H9 (cell line): ENCODE data around the gene ERC1. TPM values are rescaled to one million over a fixed set of nuclear protein-coding genes. Genes with fewer than 3 reads are reported as not detected.

ENCODE experiments used
- DNase-seq: peaks from one replicate; pipeline ENCODE4 v3.0.0-alpha.2; 2017
- H2AFZ ChIP-seq: one replicate; pipeline ENCODE4 v1.6.1; 2013; ENCODE audit warnings: mild to moderate bottlenecking, low read length, control low read depth, moderate library complexity
- H2AK5ac ChIP-seq: 2 replicates; pipeline ENCODE4 v1.6.1; 2013; ENCODE audit warnings: low read length, control low read depth, mixed read lengths; ENCODE audit not compliant: insufficient read length
- H2BK120ac ChIP-seq: one replicate; pipeline ENCODE4 v1.6.1; 2013; ENCODE audit warnings: low read depth, mild to moderate bottlenecking, low read length, control low read depth, inconsistent platforms; ENCODE audit not compliant: poor library complexity, severe bottlenecking
- H2BK12ac ChIP-seq: 2 replicates; pipeline ENCODE4 v1.6.1; 2013; ENCODE audit warnings: low read length, control low read depth, mixed read lengths, low read depth; ENCODE audit not compliant: insufficient read length
- H2BK15ac ChIP-seq: 2 replicates; pipeline ENCODE4 v1.6.1; 2013; ENCODE audit warnings: low read depth, low read length, control low read depth
- H2BK20ac ChIP-seq: one replicate; pipeline ENCODE4 v1.6.1; 2013; ENCODE audit warnings: low read depth, mild to moderate bottlenecking, low read length, control low read depth, inconsistent platforms; ENCODE audit not compliant: poor library complexity, severe bottlenecking
- H2BK5ac ChIP-seq: 2 replicates; pipeline ENCODE4 v1.6.1; 2013; ENCODE audit warnings: low read length, control low read depth, mixed read lengths; ENCODE audit not compliant: insufficient read length
- H3K14ac ChIP-seq: 2 replicates; pipeline ENCODE4 v1.6.1; 2013; ENCODE audit warnings: low read length, control low read depth; ENCODE audit not compliant: insufficient read depth
- H3K18ac ChIP-seq: 2 replicates; pipeline ENCODE4 v1.6.1; 2013; ENCODE audit warnings: low read depth, mild to moderate bottlenecking, mixed read lengths, low read length, control low read depth; ENCODE audit not compliant: insufficient read length
- H3K23ac ChIP-seq: 2 replicates; pipeline ENCODE4 v1.6.1; 2013; ENCODE audit warnings: low read length, control low read depth, mixed read lengths, low read depth; ENCODE audit not compliant: insufficient read length
- H3K23me2 ChIP-seq: 2 replicates; pipeline ENCODE4 v1.6.1; 2013; ENCODE audit warnings: low read depth, mild to moderate bottlenecking, mixed read lengths, low read length, control low read depth; ENCODE audit not compliant: insufficient read length, poor library complexity, severe bottlenecking
- H3K27ac ChIP-seq: 2 replicates; pipeline ENCODE4 v1.5.1; 2013; ENCODE audit warnings: low read length, control low read depth, mixed read lengths, low read depth; ENCODE audit not compliant: insufficient read length
- H3K27me3 ChIP-seq: 2 replicates; pipeline ENCODE4 v1.6.1; 2013; ENCODE audit warnings: low read length, control low read depth, inconsistent platforms; ENCODE audit not compliant: insufficient read depth
- H3K4ac ChIP-seq: 2 replicates; pipeline ENCODE4 v1.6.1; 2013; ENCODE audit warnings: low read depth, mild to moderate bottlenecking, control low read depth, inconsistent platforms, low read length, moderate library complexity
- H3K4me1 ChIP-seq: 2 replicates; pipeline ENCODE4 v1.6.1; 2013; ENCODE audit warnings: low read length, control low read depth, inconsistent platforms; ENCODE audit not compliant: insufficient read depth
- H3K4me2 ChIP-seq: 2 replicates; pipeline ENCODE4 v1.6.1; 2013; ENCODE audit warnings: low read length, control low read depth, mixed read lengths; ENCODE audit not compliant: insufficient read length, insufficient read depth
- H3K56ac ChIP-seq: 2 replicates; pipeline ENCODE4 v1.6.1; 2013; ENCODE audit warnings: low read depth, mild to moderate bottlenecking, mixed read lengths, low read length, control low read depth; ENCODE audit not compliant: insufficient read length
- H3K79me1 ChIP-seq: 2 replicates; pipeline ENCODE4 v1.6.1; 2013; ENCODE audit warnings: low read depth, mild to moderate bottlenecking, moderate library complexity, low read length, control low read depth, inconsistent platforms; ENCODE audit not compliant: insufficient read depth, poor library complexity, severe bottlenecking
- H3K79me2 ChIP-seq: 2 replicates; pipeline ENCODE4 v1.6.1; 2013; ENCODE audit warnings: low read length, control low read depth, inconsistent platforms; ENCODE audit not compliant: insufficient read depth
- H3K9ac ChIP-seq: 2 replicates; pipeline ENCODE4 v1.6.1; 2013; ENCODE audit warnings: low read length, control low read depth, mixed read lengths; ENCODE audit not compliant: insufficient read length; ENCODE audit errors: extremely low read depth
- H3K9me3 ChIP-seq: one replicate; pipeline ENCODE4 v1.6.1; 2013; ENCODE audit warnings: low read depth, low read length, inconsistent platforms; ENCODE audit not compliant: control insufficient read depth
- H3T11ph ChIP-seq: one replicate; pipeline ENCODE4 v1.6.1; 2013; ENCODE audit warnings: mild to moderate bottlenecking, low read length, control low read depth, inconsistent platforms
- H4K20me1 ChIP-seq: one replicate; pipeline ENCODE4 v1.6.1; 2013; ENCODE audit not compliant: control insufficient read depth, insufficient read length, insufficient read depth
- H4K5ac ChIP-seq: 2 replicates; pipeline ENCODE4 v1.6.1; 2013; ENCODE audit warnings: low read depth, mild to moderate bottlenecking, mixed read lengths, low read length, control low read depth; ENCODE audit not compliant: insufficient read length
- H4K8ac ChIP-seq: replicated peaks from 2 replicates; pipeline ENCODE4 v1.6.1; 2013; ENCODE audit warnings: low read length, control low read depth, mixed read lengths, low read depth; ENCODE audit not compliant: insufficient read length
- H4K91ac ChIP-seq: 2 replicates; pipeline ENCODE4 v1.6.1; 2013; ENCODE audit warnings: low read depth, mild to moderate bottlenecking, moderate library complexity, mixed read lengths, low read length, control low read depth; ENCODE audit not compliant: insufficient read length
- H3K27ac Mint-ChIP-seq, 3 experiments: 2 replicates in 2 of 3; 3 replicates in 1 of 3; pipeline ENCODE4 v1.8.0; 2020 to 2021; ENCODE audit warnings: mixed read lengths in 3 of 3, mild to moderate bottlenecking in 1 of 3, moderate library complexity in 1 of 3
- H3K27me3 Mint-ChIP-seq: 2 replicates; pipeline ENCODE4 v1.8.0; 2021; ENCODE audit warnings: low read depth, mild to moderate bottlenecking, moderate library complexity, mixed read lengths
- H3K36me3 Mint-ChIP-seq, 3 experiments: 2 replicates in 2 of 3; 3 replicates in 1 of 3; pipeline ENCODE4 v1.8.0; 2020 to 2021; ENCODE audit warnings: low read depth in 3 of 3, mixed read lengths in 3 of 3; ENCODE audit not compliant: insufficient read depth in 1 of 3
- H3K4me1 Mint-ChIP-seq, 2 experiments: 2 replicates each; pipeline ENCODE4 v1.8.0; 2020; ENCODE audit warnings: mixed read lengths in 2 of 2
- H3K4me3 Mint-ChIP-seq, 2 experiments: 2 replicates in 1 of 2; 3 replicates in 1 of 2; pipeline ENCODE4 v1.8.0; 2020 to 2021; ENCODE audit warnings: mild to moderate bottlenecking in 2 of 2, mixed read lengths in 2 of 2, moderate library complexity in 1 of 2
- H3K9me3 Mint-ChIP-seq, 2 experiments: 2 replicates in 1 of 2; 3 replicates in 1 of 2; pipeline ENCODE4 v1.8.0; 2020; ENCODE audit warnings: mild to moderate bottlenecking in 2 of 2, mixed read lengths in 2 of 2, moderate library complexity in 1 of 2
- WGBS: extraction: QIAGEN DNeasy Blood & Tissue Kit; methylation state at CpG from one replicate; pipeline ENCODE4 v1.1.7; 2013; ENCODE audit warnings: missing lambda C conversion rate, low lambda C conversion rate, mixed read lengths; ENCODE audit not compliant: insufficient read length; ENCODE audit errors: extremely low coverage; 5-methylcytosine and 5-hydroxymethylcytosine counted together
- total RNA-seq: library from RNA; stranded (reverse); gene quantifications from 2 replicates; pipeline ENCODE4 v1.2.1, GENCODE V29; 2021
- TF ChIP-seq, protein P1 (sequence below): fragments of 200-600 bp; sonication (generic); conservative IDR thresholded peaks from 3 replicates; pipeline ENCODE4 v1.8.0; 2021; ENCODE audit warnings: antibody characterized with exemption, mild to moderate bottlenecking

ERC1 gene
- total RNA-seq, 1 experiment from 2014 or later, result 51.2 TPM

- WGBS, result no CpG with 5 or more reads among the region's 3 CpGs
- Histone ChIP-seq H2BK15ac (no peak overlapping the region), H3K27me3 (no peaks in the 10 kb centered on the region), H2BK5ac (no peak overlapping the region), H2BK20ac (no peak overlapping the region), H2AK5ac (no peak overlapping the region), H4K91ac (no peak overlapping the region), H4K8ac (no peak overlapping the region), H3K23me2 (no peaks in the 10 kb centered on the region), H3K27ac (no peak overlapping the region), H3K4me1 (no peaks in the 10 kb centered on the region), H3K9ac (no peak overlapping the region), H3K4ac (no peak overlapping the region), H3K4me2 (no peak overlapping the region), H2BK120ac (no peak overlapping the region), H2BK12ac (no peak overlapping the region), H3K23ac (no peak overlapping the region), H4K5ac (no peak overlapping the region), H2AFZ (no peak overlapping the region), H3K9me3 (no peaks in the 10 kb centered on the region), H3T11ph (no peak overlapping the region), H3K79me1 (peaks cover 4% of the 10 kb centered on the region), H3K56ac (no peak overlapping the region), H3K14ac (no peak overlapping the region), H4K20me1 (no peaks in the 10 kb centered on the region), H3K18ac (no peak overlapping the region), H3K79me2 (peaks cover 3% of the 10 kb centered on the region; the same call in 1 of the 2 replicates)
- DNase-seq, result no peak
- TF ChIP-seq, protein P1, sequence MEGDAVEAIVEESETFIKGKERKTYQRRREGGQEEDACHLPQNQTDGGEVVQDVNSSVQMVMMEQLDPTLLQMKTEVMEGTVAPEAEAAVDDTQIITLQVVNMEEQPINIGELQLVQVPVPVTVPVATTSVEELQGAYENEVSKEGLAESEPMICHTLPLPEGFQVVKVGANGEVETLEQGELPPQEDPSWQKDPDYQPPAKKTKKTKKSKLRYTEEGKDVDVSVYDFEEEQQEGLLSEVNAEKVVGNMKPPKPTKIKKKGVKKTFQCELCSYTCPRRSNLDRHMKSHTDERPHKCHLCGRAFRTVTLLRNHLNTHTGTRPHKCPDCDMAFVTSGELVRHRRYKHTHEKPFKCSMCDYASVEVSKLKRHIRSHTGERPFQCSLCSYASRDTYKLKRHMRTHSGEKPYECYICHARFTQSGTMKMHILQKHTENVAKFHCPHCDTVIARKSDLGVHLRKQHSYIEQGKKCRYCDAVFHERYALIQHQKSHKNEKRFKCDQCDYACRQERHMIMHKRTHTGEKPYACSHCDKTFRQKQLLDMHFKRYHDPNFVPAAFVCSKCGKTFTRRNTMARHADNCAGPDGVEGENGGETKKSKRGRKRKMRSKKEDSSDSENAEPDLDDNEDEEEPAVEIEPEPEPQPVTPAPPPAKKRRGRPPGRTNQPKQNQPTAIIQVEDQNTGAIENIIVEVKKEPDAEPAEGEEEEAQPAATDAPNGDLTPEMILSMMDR, result no peak
- no peak overlapping the region for H3K4me3 Mint-ChIP-seq
- H3K9me3 Mint-ChIP-seq, result no peaks in the 10 kb centered on the region
- H3K36me3 Mint-ChIP-seq, result peaks cover 2 to 6% (median 6%) of the 10 kb centered on the region in 3 experiments; a peak in 6 of 7 replicates
- no peak overlapping the region for H3K27ac Mint-ChIP-seq
- H3K27me3 Mint-ChIP-seq, result no peaks in the 10 kb centered on the region
- H3K4me1 Mint-ChIP-seq, result peaks cover 10% of the 10 kb centered on the region in 2 experiments
Measured at GRCh38 chr12:1001507-1001906, 10.5 kb downstream of the ERC1 start.
